Measurements from ENCODE around the gene MAML2. TPM values are rescaled to one million over a fixed set of nuclear protein-coding genes. Genes with fewer than 3 reads are reported as not detected.

MAML2 gene
- total and polyA plus RNA-seq, 9 of the 15 experiments (the other 6 are each of a cell fraction or from before 2014, with no cell fraction given), result 0.79 to 6.8 (median 4.8) TPM

DNA sequence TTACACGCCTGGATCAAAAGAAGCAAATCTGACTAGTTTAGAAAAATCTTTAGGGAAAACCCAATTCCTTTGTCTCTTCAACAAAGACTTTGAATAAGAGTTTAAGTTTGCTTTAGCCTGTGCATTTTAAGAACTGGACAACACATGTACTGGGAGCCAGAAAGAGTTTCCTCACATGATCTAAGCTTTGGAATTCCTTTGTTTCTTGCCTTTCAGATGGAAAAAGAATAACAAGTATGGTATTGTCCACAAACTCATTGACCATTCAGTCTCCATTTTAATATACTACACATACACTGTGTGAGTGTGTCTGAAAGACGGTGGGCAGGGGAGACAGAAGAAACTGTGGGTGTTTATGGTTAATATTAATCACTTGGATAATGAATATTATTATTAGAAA is 205.6 kb downstream of the MAML2 start (continued):
- no peak for TF ChIP-seq NEUROD1 (IDR thresholded peaks at IDR 0.05; ENCODE audit: borderline replicate concordance, low read depth, low read length, partially characterized antibody)
- no peak for TF ChIP-seq HNRNPUL1 (IDR thresholded peaks at IDR 0.05; ENCODE audit: low read length)
- no peak for TF ChIP-seq ZFPM2 (CRISPR knock-in tag; IDR thresholded peaks at IDR 0.05)
- no peak for TF ChIP-seq ETS2 (tag; IDR thresholded peaks at IDR 0.05; ENCODE audit: borderline replicate concordance, poor library complexity, severe bottlenecking)

GRCh38 chr11:96136613-96137298 is 206.2 kb downstream of the MAML2 start:
- Histone ChIP-seq H3K4me3 (no peak overlapping the region), H3K9ac (ENCODE audit: insufficient read depth in 1 of 2, low read depth in 2 of 2, low read length in 2 of 2) (no peak overlapping the region), H3K4me1 (replicated peaks in 1 of 2; ENCODE audit: control insufficient read depth in 2 of 2, insufficient read depth in 2 of 2, low read length in 2 of 2) (0 out of 5 replicates have a peak, but pooled peaks cover 0 to 2% of the 10 kb centered on the region in 2 experiments), H2AFZ (ENCODE audit: low read depth, low read length) (no peak overlapping the region), H3K27me3 (ENCODE audit: control insufficient read depth in 2 of 2, insufficient read depth in 2 of 2, low read length in 2 of 2) (no peaks in the 10 kb centered on the region), H3K36me3 (ENCODE audit: control insufficient read depth, insufficient read depth, low read length) (no peaks in the 10 kb centered on the region), H3K9me1 (ENCODE audit: control insufficient read depth, insufficient read depth, low read length) (no peaks in the 10 kb centered on the region), H3K79me2 (ENCODE audit: control insufficient read depth, insufficient read depth, low read length) (no peaks in the 10 kb centered on the region), H3K4me2 (ENCODE audit: insufficient read depth, low read length) (no peak overlapping the region), H4K20me1 (replicated peaks; ENCODE audit: control insufficient read depth, insufficient read depth, low read length) (no peaks in the 10 kb centered on the region), H3K9me3 (replicated peaks; ENCODE audit: control insufficient read depth, insufficient read depth, low read depth, low read length) (no peaks in the 10 kb centered on the region), H3K27ac (ENCODE audit: extremely low read depth, low read depth, low read length) (no peak overlapping the region)
- TF ChIP-seq ZFP1 (CRISPR knock-in tag; IDR thresholded peaks at IDR 0.05) (no peak), RBM39 (optimal IDR thresholded peaks at IDR 0.05; ENCODE audit: low read depth, low read length) (no peak)
- ChIA-PET CTCF (ENCODE audit: low intra/inter-chr PET ratio) (no interaction called here), POLR2A (interaction anchor here (0.7 kb wide), 1 partner anchor 45 kb away, joined by 3 read pairs; no protein-coding TSS in a partner anchor)
- intact Hi-C loops (cut with micrococcal nuclease) (no loop called here), in situ Hi-C loops (cut with MboI) (no loop called here)
- no peak for FAIRE-seq
- no peak for ATAC-seq
- no peak for DNase-seq (ENCODE audit: extremely low read depth in 1 of 4, low spot score in 3 of 4)
- no TSS peak for BruUV-seq (replicated peaks)
- 55% methylated on average over 3 of the region's 3 CpGs for WGBS (ENCODE audit: insufficient coverage, low coverage, missing lambda C conversion rate)

All from K562 (cell line).